Fibroblast of lung (primary cell): ENCODE results near the gene TMEM178B. TPM values are rescaled to one million over a fixed set of nuclear protein-coding genes. Genes with fewer than 3 reads are reported as not detected.
"Not testable (repeated sequence)": the region's sequence is repeated elsewhere in the genome, so short reads cannot be mapped to it uniquely, and the experiment has no call there.

Experiments used
- DNase-seq, 2 donors: peaks; one replicate each; pipeline versions ENCODE4 v3.0.0 to v3.0.0-alpha.2; 2010; ENCODE audit warnings: low read depth in 2 of 2
- H2AFZ ChIP-seq: 2 replicates; pipeline ENCODE4 v1.5.1; 2012; ENCODE audit warnings: low read length, control low read depth, inconsistent platforms
- H3K27ac ChIP-seq: 2 replicates; pipeline ENCODE4 v1.5.1; 2011; ENCODE audit warnings: low read length, control low read depth; ENCODE audit not compliant: insufficient read depth
- H3K27me3 ChIP-seq: 2 replicates; pipeline ENCODE4 v1.5.1; 2011; ENCODE audit warnings: mild to moderate bottlenecking, low read length; ENCODE audit not compliant: control insufficient read depth, insufficient read depth
- H3K36me3 ChIP-seq: 2 replicates; pipeline ENCODE4 v1.5.1; 2011; ENCODE audit warnings: low read length; ENCODE audit not compliant: control insufficient read depth, insufficient read depth
- H3K4me1 ChIP-seq: 2 replicates; pipeline ENCODE4 v1.5.1; 2011; ENCODE audit warnings: low read length; ENCODE audit not compliant: control insufficient read depth, insufficient read depth; ENCODE audit errors: extremely low read depth
- H3K4me2 ChIP-seq: 2 replicates; pipeline ENCODE4 v1.5.1; 2011; ENCODE audit warnings: low read length, control low read depth; ENCODE audit not compliant: insufficient read depth; ENCODE audit errors: extremely low read depth
- H3K4me3 ChIP-seq, 4 experiments: fragments of 200-600 bp in 1 of 4; sonication (generic) in 1 of 4; replicated peaks in 1 of 4; 2 replicates each; pipeline ENCODE4 v1.5.1; 2011 to 2016; ENCODE audit warnings: low read length in 4 of 4, low read depth in 3 of 4, mild to moderate bottlenecking in 3 of 4, control low read depth in 2 of 4, inconsistent platforms in 1 of 4, mixed read lengths in 1 of 4; ENCODE audit not compliant: insufficient read depth in 1 of 4; ENCODE audit errors: control extremely low read depth in 1 of 4
- H3K79me2 ChIP-seq: 2 replicates; pipeline ENCODE4 v1.5.1; 2012; ENCODE audit warnings: mild to moderate bottlenecking, low read length, inconsistent platforms; ENCODE audit not compliant: control insufficient read depth, insufficient read depth
- H3K9ac ChIP-seq: 2 replicates; pipeline ENCODE4 v1.5.1; 2011; ENCODE audit warnings: mild to moderate bottlenecking, low read length, control low read depth; ENCODE audit not compliant: insufficient read depth
- H3K9me3 ChIP-seq: 2 replicates; pipeline ENCODE4 v1.5.1; 2012; ENCODE audit warnings: low read depth, low read length; ENCODE audit not compliant: control insufficient read depth, insufficient read depth
- H4K20me1 ChIP-seq: 2 replicates; pipeline ENCODE4 v1.5.1; 2011; ENCODE audit warnings: low read length; ENCODE audit not compliant: control insufficient read depth, insufficient read depth; ENCODE audit errors: extremely low read depth
- EZH2 ChIP-seq: IDR thresholded peaks from 2 replicates; pipeline ENCODE4 v1.5.1; 2012; ENCODE audit warnings: low read length, control low read depth, mild to moderate bottlenecking; ENCODE audit errors: missing control alignments
- polyA plus RNA-seq, 2 donors: library from polyadenylated mRNA; depleted of rRNA in 1 of 2; stranded (reverse) in 1 of 2; unstranded in 1 of 2; fragments of >200 nt; gene quantifications; 2 replicates each; pipeline ENCODE4 v1.2.1, GENCODE V29; 2011 to 2012; ENCODE audit warnings: missing spikeins in 1 of 2
- total RNA-seq: library from RNA; depleted of rRNA; stranded (reverse); fragments of >200 nt; gene quantifications from 2 replicates; pipeline ENCODE4 v1.2.1, GENCODE V29; 2014
- TF ChIP-seq, protein P1 (sequence below), 2 donors: IDR thresholded peaks in 1 of 2; conservative IDR thresholded peaks in 1 of 2; 1 replicate in 1 of 2; 2 replicates in 1 of 2; pipeline ENCODE4 v1.5.1; 2011 to 2012; ENCODE audit warnings: low read length in 2 of 2, control low read depth in 1 of 2, inconsistent platforms in 1 of 2, low read depth in 1 of 2, mild to moderate bottlenecking in 1 of 2

TMEM178B gene
- total and polyA plus RNA-seq, 2 donors (not counting 1 experiment from before 2014, with no cell fraction given) = under 0.01 to 0.14 TPM

DNA sequence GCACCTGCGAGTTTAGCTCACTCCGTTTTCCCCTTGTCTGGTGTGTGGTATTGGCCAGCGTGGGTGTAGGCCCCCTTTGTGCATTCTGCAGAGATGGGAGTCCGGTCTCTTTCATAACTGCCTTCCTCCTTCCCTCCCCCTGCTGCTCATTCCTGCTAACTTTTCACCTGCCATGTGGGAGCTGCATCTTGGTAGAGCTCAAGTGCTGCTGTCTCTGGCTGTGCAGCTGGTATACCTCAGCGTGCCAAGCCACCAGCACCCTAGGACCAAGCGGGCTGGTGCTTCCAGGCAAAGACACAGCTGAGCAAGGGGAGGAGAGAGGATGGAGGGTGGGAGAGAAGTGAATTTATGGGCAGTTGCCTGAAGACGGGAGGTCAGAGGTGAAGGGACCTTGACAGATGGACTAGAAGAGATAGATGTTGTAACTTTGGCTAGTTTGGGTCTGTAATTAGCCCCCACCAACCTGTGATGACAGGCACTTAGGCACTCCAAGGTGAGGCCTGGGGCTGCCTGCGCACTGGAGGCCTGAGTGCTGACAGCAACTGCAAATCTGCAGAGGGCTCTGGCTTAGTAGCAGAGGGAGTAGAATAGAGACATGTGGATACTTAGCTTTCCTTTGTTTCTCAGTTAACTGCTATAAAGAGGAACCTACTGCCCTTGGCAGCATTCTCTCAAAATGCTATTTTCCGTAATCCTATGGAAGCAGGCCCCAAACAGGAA lies 328.6 kb downstream of the TMEM178B start:
- TF ChIP-seq EZH2 = no peak
- TF ChIP-seq, protein P1, sequence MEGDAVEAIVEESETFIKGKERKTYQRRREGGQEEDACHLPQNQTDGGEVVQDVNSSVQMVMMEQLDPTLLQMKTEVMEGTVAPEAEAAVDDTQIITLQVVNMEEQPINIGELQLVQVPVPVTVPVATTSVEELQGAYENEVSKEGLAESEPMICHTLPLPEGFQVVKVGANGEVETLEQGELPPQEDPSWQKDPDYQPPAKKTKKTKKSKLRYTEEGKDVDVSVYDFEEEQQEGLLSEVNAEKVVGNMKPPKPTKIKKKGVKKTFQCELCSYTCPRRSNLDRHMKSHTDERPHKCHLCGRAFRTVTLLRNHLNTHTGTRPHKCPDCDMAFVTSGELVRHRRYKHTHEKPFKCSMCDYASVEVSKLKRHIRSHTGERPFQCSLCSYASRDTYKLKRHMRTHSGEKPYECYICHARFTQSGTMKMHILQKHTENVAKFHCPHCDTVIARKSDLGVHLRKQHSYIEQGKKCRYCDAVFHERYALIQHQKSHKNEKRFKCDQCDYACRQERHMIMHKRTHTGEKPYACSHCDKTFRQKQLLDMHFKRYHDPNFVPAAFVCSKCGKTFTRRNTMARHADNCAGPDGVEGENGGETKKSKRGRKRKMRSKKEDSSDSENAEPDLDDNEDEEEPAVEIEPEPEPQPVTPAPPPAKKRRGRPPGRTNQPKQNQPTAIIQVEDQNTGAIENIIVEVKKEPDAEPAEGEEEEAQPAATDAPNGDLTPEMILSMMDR (conservative IDR thresholded peaks at IDR 0.05 in 1 of 2, IDR thresholded peaks at IDR 0.05 in 1 of 2; ENCODE audit: low read depth in 1 of 2, low read length in 2 of 2) = no peak
- no peaks in the 10 kb centered on the region for H3K27me3 ChIP-seq
- no peak for DNase-seq
- no peak overlapping the region for H3K27ac ChIP-seq
- H4K20me1 ChIP-seq = no peaks in the 10 kb centered on the region
- no peak overlapping the region for H2AFZ ChIP-seq
- no peak overlapping the region for H3K4me2 ChIP-seq
- no peaks in the 10 kb centered on the region for H3K79me2 ChIP-seq
- H3K4me1 ChIP-seq = no peaks in the 10 kb centered on the region
- no peaks in the 10 kb centered on the region for H3K36me3 ChIP-seq
- no peak overlapping the region for H3K4me3 ChIP-seq
- H3K9me3 ChIP-seq = no peaks in the 10 kb centered on the region
- no peak overlapping the region for H3K9ac ChIP-seq

DNA sequence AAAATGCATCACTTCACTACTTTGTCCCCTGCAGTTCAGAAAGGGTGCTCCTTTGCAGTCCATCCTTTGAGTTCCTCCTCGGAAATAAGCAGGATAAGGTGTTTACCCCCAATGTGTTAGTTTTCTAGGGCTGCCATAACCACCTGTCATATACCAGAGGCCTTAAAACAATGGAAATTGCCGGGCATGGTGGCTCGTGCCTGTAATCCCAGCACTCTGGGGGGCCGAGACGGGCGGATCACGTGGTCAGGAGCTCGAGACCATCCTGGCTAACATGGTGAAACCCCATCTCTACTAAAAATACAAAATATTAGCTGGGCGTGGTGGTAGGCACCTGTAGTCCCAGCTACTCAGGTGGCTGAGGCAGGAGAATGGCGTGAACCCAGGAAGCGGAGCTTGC lies 330.0 kb downstream of the TMEM178B start:
- not testable (repeated sequence) for H3K27ac ChIP-seq, H3K9me3 ChIP-seq, H3K4me2 ChIP-seq

DNA sequence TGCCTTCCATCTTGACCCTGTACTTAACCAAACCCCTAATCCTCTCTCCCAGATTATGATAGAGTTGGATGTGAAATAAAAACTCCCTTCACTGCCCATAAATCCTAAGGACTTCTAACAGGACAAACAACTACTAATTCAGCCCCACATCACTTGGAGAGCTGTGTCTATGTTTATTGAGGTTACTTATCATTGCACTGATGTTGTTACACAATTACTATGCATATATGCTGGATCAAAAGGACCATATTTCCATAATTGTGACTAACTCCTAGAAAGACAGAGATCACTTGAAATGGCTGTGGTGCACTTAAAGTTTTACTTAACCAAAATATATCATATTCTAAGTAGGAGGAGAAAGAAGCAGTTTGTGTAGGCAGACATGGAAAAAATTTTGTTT lies 332.5 kb downstream of the TMEM178B start:
- no peak for DNase-seq

More for the DNA sequence above, 330.0 kb downstream of the TMEM178B start:
- not testable (repeated sequence) for H3K4me1 ChIP-seq, H3K36me3 ChIP-seq, H2AFZ ChIP-seq, H3K27me3 ChIP-seq, H3K9ac ChIP-seq, H3K79me2 ChIP-seq, H4K20me1 ChIP-seq, DNase-seq, H3K4me3 ChIP-seq

More for the DNA sequence above, 332.5 kb downstream of the TMEM178B start:
- TF ChIP-seq EZH2 = no peak
- TF ChIP-seq, protein P1 (conservative IDR thresholded peaks at IDR 0.05 in 1 of 2, IDR thresholded peaks at IDR 0.05 in 1 of 2; ENCODE audit: low read depth in 1 of 2, low read length in 2 of 2) = no peak
- no peaks in the 10 kb centered on the region for H3K79me2 ChIP-seq
- H3K9ac ChIP-seq = no peak overlapping the region
- no peak overlapping the region for H2AFZ ChIP-seq
- no peak overlapping the region for H3K27ac ChIP-seq
- no peak overlapping the region for H3K4me3 ChIP-seq
- H3K4me2 ChIP-seq = no peak overlapping the region
- H3K27me3 ChIP-seq = no peaks in the 10 kb centered on the region
- no peaks in the 10 kb centered on the region for H3K9me3 ChIP-seq
- H4K20me1 ChIP-seq = no peaks in the 10 kb centered on the region
- H3K4me1 ChIP-seq = no peaks in the 10 kb centered on the region
- no peaks in the 10 kb centered on the region for H3K36me3 ChIP-seq
